ENCODE results near the gene CDH4.
"Not testable (repeated sequence)": the region's sequence is repeated elsewhere in the genome, so short reads cannot be mapped to it uniquely, and the experiment has no call there.

Gene CDH4

GRCh38 chr20:61442718-61443117, 190.7 kb downstream of the CDH4 start:
- DNase-seq: no peak

DNA sequence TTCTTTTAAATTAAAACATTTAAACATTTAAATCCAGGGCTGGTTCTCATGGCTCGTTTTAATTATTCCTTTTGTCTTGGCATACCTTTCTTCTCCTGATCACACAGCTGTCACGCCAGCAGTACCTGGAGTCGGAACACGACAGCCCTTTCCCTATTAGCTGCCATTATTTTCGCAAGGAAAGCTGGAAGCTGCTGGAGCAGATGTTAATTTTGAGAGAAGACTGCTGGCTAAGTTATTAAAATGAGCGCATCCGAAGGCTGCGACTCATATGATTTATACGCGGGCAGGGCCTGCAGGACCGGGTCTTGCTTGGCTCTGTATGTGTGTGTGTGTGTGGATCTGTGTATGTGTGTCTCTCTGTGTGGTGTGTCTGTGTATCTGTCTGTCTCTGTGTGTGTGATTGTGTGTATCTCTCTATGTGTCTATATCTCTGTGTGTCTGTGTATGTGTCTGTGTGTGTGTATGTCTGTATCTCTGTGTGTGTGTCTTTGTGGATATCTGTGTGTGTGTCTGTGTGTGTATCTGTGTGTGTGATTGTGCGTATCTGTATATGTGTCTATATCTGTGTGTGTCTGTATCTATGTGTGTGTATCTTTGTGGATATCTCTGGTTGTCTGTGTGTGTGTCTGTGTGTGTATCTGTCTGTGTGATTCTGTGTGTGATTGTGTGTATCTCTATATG, 191.5 kb downstream of the CDH4 start:
- no peak for DNase-seq

- no peak for DNase-seq
Observed at GRCh38 chr20:61444637-61445036, 192.6 kb downstream of the CDH4 start.

DNA sequence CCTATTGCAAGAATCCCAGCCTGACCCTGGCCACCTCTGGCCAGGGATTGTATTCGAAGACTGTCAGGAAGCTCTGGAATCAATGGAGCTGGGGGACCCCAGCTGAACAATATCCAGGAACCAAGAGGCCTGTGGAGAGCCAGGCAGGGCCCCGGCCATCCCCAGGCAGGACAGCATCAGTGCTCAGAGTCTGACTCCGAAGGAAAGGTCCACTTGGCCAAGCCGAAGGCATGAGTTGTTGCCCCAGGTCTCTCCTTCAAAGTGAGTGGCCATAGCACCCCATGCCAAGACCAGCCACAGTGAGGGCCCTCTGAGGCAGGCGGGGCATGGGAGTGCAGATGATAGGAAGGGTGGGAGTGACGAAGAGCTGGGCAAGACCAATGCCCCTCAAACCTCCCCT, 193.1 kb downstream of the CDH4 start:
- DNase-seq: no peak

DNA sequence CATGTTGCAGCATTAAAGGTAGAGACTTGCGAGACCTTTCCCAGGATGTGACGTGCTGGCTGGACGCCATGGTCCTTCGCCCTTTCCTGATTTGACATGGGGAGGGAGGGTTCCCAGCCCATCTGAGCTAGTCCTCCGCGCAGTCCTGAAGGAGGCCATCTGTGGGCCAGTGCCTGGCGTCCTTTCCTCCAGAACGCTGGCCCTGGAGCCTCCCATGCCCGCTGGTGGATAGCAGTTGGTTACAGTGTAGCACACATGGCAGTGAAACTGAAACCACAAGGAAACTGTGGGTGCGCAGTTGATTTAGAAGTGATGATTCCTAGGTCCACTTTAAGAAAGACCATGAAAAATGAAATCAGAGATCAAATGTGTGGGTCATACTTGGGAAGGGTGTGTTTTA, 193.7 kb downstream of the CDH4 start:
- no peak for DNase-seq

- DNase-seq: no peak
Observed at GRCh38 chr20:61447952-61448351, 195.9 kb downstream of the CDH4 start.

- no peak for DNase-seq
Observed at GRCh38 chr20:61448386-61448785, 196.3 kb downstream of the CDH4 start.

GRCh38 chr20:61449057-61449609, 197.1 kb downstream of the CDH4 start:
- no peak for DNase-seq

DNA sequence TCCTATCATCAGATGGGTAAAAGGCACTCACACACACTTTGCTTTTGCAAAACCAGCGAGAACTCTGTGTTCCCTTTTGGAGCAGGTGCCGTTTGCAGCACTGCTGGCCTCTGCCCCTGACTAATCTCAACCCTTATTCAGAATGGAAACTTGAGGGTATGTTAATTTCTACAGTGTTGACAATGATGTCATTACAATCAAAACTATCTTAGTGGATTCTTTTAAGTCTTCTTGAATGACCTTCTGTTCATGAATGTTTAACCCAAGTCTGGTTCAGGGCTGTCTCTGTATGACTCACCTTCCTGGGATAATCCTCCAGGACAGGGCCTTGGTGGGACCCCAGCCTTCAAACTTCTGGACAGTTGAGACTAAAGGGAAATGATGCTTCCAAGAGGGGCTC, 197.9 kb downstream of the CDH4 start:
- no peak for DNase-seq

DNA sequence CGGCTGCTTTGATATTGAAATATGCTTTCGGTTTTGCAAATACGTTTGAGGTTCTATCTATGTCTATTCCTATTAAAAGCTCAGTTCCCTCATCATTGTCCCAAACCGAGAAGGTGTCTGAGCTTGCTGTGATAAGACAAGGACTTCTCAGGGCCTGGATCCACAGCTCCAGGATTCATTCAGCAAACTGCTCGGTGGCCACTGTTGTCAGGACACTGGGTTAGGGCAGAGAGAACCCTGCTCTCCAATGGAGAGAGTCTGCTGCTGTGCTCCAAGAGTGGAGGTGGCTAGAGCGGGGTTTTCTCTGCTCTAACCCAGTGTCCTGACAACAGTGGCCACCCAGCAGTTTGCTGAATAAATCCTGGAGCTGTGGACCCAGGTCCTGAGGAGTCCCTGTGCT, 198.5 kb downstream of the CDH4 start:
- no peak for DNase-seq

GRCh38 chr20:61451009-61451408, 198.9 kb downstream of the CDH4 start:
- DNase-seq: no peak

- DNase-seq: no peak
Observed at GRCh38 chr20:61451953-61452352, 199.9 kb downstream of the CDH4 start.

DNA sequence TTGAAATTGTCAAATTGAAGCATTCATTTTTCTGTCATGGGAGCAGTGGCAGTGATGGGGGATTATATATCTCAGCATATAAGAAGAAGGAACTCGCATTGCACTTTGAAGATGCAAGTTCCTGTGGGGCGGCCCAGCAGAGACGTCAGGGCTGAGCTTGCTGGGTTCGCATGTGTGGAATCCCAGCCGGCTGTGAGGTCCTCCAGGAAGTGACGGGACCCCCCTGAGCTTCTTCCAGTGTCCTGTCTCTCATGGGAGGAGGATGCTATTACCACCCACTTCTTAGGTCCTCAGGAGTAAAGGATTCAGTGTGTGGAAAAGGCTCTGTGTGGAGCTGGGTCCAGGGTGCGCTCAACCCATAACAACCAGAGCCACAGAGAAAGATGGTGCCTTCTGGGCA, 201.2 kb downstream of the CDH4 start:
- DNase-seq: no peak

- DNase-seq: not testable (repeated sequence)
Observed at GRCh38 chr20:61453623-61454022, 201.6 kb downstream of the CDH4 start.

GRCh38 chr20:61454053-61454452, 202.0 kb downstream of the CDH4 start:
- no peak for DNase-seq

- no peak for DNase-seq
Observed at GRCh38 chr20:61455508-61456215, 203.6 kb downstream of the CDH4 start.

DNA sequence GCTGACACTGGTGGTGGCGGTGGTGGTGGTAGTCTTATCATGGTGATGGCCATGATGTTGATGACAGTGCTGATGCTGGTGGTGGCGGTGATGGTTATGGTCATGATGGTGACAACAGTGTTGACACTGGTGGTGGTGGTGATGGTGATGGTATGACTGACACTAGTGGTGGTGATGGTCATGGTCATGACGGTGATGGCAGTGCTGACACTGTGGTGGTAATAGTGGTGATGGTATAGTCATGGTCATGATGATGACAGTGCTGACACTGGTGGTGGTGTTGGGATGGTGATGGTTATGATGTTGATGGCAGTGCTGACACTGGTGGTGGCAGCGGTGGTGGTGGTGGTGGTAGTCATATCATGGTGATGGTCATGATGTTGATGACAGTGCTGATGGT, 205.7 kb downstream of the CDH4 start:
- no peak for DNase-seq

GRCh38 chr20:61458146-61458746, 206.2 kb downstream of the CDH4 start:
- no peak for DNase-seq

- DNase-seq: no peak
Observed at GRCh38 chr20:61459266-61459665, 207.2 kb downstream of the CDH4 start.

DNA sequence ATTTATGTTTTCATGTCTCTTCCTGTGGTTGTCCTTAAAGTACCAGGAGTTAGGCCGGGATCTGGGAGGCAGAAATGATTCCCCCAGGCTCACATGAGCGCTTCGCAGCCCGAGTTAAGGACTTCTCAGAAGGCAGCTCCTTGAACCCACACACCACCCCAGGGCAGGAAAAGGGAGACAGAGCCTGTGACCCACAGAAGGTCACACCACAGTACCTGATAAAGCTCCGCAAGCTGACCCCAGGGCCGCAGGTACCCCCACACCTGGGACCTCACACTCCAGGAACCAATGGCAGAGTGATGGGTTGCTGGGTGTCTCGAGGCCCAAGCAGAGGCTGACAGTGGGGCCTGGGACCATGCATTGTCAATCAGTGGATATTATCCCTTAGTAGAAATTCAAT, 207.6 kb downstream of the CDH4 start:
- DNase-seq: no peak

- no peak for DNase-seq
Observed at GRCh38 chr20:61460261-61461052, 208.4 kb downstream of the CDH4 start.

DNA sequence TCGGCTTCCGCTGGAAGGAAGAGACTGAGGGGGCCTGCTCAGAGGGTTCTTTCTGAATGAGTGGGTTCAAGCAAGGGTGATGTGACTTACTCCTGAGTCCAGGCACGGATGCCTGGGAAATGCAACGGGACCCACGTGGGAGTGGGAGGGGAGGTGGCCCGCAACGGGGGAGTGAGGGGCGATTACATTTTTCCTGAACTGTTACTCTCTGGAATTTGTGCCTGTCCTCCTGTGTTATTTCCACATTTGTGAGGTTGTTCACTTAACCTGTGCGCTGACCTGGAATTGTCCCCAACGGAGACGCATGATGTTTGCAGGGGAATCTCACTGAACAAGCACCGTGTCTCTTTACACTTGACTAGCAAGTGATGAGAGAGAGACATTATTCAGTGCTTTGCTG, 209.4 kb downstream of the CDH4 start:
- no peak for DNase-seq
